ENCODE results near the gene SLC9A3.

SLC9A3 gene

DNA sequence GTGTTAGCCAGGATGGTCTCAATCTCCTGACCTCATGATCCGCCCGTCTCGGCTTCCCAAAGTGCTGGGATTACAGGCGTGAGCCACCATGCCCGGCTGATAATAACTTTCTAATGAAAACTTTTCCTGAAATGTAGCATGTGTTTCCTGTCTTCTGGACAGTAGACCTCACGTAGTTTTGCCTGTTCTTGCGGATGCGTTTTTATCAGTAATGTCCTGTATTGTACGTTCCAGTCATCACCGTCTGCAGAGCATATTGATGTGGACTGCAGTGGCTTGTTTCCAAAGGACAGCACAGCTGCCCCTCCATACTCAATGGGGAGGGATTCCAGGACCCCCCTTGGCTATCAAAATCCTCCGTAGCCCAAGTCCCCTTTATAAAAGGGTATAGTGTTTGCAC is 68.4 kb downstream of the SLC9A3 start:
- DNase-seq: no peak

DNA sequence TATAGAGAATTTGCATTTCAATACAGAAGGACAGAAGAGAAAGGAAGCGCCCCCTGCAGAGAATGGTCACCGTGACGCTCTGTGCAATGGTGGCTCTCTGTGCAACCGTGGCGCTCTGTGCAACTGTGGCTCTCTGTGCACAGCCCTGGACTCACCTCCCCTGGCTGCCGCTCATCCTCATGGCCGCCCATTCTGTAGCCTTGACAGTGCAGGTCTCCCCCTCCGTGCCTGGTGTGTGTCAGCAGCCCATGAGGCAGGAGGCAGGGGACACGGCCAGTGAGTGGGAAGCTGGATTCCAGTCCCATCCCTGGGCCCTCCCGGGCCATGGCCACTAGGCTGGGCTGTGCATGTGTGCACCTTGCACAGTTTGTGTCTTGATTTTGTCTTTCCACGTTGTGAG is 69.3 kb downstream of the SLC9A3 start:
- no peak for DNase-seq

DNA sequence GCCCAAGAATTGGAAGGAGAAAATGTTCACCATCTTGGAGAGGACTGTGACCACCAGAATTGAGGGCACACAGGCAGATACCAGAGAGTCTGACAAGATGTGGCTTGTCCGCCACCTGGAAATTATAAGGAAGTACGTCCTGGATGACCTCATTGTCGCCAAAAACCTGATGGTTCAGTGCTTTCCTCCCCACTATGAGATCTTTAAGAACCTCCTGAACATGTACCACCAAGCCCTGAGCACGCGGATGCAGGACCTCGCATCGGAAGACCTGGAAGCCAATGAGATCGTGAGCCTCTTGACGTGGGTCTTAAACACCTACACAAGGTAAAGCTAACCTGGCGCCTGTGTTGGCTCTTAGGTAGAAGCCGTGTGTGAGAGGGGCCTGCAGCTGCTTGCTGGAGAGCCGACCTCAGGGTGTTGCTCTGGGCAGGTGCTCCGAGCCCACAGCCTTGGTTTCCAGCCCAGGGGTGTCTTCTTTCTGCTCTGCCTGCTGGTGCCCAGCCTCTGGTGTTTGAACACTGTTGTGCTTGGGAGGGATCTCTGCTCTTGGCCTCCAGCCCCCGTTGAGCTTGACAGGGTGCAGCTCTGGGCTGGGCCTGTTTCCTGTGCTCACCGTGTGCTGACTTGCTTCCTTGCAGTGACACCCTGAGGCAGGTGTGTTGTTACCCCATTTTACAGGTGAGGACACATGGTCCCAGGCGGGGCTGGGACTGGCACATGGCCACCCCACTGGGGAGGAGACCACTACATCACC is 70.3 kb downstream of the SLC9A3 start:
- DNase-seq: no peak

DNA sequence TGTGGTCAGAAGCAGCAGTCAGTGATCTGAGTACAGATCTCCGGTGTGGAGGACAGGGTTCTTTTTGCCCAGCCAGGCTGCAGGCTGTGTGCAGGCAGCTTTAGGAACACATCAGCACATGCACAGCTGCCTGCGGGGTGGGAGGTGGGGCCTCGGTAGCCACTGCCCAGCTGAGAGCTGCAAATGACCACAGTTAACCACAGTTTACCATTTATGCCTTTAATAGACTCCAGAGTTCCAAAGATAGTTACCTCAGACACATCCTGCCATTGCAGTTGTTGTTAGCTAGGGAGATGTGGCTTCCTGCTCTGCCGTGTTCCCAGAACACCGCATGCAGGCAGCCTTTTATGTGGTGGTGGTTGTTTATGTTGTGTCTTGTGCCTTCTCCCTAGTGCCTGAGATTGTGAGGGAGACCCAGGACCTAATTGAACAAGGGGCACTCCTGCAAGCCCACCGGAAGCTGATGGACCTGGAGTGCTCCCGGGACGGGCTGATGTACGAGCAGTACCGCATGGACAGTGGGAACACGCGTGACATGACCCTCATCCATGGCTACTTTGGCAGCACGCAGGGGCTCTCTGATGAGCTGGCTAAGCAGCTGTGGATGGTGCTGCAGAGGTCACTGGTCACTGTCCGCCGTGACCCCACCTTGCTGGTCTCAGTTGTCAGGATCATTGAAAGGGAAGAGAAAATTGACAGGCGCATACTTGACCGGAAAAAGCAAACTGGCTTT is 71.1 kb downstream of the SLC9A3 start:
- no peak for DNase-seq

DNA sequence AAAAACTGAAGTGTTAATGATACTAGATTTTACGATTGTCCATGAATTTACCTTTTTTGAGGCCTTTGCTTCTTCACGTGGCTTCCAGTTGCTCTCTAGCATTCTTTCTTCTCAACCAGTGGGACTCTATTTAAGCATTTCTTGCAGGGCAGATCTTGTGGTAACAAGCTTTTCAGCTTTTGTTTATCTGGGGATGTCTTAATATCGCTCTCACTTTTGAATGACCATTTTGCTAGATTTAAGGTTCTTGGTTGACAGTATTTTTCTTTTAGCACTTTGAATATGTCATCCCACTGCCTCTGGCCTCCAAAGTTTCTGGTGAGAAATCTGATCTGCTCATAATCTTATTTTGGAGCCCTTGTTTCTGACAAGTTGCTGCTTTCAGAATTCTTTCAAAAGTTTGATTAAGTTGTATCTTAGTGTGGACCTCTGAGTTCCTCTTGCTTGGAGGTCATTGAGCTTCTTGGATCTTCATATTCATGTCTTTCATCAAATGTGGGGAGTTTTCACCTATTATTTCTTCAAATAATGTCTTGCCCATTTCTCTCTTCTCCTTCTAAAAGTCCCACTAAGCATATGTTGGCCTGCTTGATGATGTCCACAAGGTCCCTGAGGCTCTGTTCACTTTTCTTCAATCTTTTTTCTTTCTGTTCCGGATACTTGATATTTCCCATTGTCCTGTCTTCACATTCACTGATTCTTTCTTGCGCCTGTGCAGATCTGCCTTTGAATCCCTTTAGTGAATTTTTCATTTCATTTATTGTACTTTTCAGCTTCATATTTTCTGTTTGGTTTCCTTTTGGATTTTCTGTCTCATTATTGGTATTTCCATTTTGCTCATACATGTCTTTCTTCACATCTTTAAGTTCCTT is 72.4 kb downstream of the SLC9A3 start:
- DNase-seq: no peak

DNA sequence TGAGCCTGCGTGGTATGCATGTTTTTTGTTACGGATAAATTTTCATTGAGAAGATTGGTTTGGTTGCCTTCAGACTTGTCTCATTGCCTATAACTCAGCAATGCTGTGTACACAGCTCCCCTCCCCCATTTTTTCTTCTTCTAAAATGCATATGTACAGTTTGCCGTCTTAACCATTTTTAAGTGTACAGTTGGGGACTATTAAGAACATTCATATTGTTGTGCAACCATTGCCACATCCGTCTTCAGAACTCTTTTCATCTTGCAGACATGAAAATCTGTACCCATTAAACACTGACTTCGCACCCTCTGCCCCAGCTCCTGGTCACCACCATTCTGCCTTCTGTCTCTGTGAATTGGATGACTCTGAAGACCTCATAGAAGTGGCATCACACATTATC is 75.1 kb downstream of the SLC9A3 start:
- no peak for DNase-seq

DNA sequence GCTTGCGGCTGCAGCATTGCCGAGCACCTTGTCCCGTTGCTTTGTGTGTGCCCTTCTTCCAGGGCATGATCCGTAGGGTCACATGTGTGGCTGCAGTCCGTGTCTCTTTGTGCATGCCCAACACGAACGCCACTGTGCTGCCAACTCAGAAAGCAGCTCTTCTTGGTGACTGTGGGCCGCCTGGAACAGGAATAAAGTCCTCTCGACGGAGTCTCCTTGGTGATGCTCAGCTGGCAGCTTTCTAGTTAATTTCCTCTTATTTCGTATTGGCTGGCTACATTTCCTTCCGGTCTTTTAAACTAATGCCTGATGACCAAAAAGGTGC is 75.5 kb downstream of the SLC9A3 start:
- no peak for DNase-seq

DNA sequence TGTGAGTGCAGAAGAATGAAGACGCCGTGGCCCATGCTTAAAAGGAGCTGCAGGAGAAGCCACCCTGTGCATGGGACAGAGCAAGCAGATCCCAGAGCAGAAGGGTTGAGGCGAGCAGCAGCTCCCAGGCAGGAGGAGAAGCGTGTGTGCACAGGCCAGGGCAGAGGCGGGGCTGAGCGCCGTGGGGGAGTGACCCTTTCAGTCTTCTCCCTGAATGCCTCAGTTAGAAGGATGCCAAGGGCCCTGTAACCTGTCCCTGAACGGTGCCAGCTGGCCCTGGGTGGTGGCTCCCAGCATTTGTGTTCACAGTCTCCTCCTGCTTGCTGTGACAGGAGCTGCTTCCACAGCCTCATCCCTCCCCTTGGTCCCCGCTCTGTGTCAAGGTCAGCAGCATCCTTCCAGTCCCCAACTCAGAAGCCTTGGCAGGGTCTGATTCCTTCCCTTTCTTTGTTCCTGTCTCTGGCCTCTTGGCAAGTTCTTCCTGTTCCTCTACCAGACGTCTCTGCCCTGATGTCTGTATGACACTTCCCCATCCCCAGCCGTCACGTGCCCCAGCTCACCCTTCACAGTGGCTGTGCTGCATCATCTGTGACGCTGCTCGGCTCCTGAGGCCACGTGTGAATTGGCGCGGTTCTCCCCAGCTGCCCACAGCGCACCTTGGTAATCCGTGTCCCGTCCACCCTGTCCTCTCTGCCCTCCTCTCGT is 76.0 kb downstream of the SLC9A3 start:
- no peak for DNase-seq

DNA sequence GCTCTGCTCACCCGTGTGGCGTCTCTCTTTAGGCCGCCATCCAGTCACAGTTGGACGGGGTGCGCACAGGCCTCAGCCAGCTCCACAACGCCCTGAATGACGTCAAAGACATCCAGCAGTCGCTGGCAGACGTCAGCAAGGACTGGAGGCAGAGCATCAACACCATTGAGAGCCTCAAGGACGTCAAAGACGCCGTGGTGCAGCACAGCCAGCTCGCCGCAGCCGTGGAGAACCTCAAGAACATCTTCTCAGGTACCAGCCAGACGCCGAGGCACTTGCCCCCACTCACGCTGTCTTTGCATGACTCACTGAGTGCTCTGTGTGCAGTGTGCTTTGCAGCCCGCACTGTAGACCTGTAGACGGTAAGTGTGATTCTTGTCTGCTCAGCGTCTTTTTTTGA is 76.7 kb downstream of the SLC9A3 start:
- DNase-seq: no peak

DNA sequence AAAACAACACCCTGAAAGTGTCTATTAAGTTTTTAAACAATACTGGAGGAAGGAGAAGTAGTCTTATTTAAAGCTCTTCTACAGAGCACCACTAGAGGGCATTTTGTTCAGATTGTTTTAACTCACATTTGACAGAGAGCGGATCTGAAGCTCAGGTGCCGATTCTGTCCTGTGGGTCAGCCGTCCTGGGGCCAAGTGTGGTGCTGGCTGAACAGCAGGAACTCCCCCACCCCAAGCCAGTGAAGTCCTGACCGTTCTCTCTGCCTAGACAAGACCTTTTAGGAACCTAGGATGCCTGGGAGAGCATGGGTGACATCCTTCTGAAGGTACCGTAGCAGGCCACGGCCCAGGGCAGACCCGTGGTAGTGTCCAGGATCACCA is 77.4 kb downstream of the SLC9A3 start:
- DNase-seq: peak; percentile 49

DNA sequence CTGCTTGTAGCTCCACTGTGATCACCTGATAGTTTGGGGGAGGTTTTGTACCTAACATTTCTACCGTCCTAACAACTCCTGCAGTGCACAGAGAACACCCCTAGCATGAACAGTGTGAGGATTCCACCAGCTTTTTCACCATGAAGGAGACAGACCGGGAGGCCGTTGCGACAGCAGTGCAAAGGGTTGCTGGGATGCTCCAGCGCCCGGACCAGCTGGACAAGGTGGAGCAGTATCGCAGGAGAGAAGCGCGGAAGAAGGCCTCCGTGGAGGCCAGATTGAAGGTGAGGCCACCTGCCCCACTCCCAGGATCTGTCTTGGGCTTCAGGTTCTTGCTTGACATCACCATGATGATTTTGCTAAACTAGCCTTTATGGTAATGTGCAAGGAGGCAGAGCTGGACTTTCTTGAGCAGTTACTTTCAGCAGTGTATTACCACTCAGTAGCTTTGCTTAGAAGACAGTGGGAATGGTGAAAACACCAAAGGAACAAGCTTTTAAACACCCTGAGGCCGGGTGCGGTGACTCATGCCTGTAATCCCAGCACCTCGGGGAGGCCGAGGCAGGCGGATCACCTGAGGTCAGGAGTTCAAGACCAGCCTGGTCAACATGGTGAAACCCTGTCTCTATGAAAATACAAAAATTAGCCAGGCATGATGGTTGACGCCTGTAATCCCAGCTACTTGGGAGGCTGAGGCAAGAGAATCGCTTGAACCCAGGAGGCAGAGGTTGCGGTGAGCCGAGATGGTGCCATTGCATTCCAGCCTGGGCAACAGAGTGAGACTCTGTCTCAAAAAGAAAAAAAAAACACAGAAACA is 78.0 kb downstream of the SLC9A3 start:
- no peak for DNase-seq

DNA sequence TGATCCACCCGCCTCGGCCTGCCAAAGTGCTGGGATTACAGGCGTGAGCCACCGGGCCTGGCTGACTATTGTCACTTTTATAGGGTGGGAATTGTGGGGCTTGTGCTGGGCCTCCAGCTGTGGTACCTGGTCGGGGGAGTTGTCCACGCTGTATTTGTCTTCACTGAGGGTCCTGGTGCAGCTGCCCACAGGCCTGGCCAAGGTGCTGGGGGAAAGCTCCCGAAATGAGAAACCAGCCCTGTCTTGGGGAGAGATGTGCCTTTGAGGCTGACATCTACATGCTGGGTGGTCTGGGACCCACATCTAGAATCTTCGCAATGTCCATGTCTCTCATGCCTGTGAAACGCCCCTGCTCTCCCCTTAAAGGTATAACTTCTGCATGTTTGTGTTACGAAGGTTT is 78.7 kb downstream of the SLC9A3 start:
- no peak for DNase-seq

DNA sequence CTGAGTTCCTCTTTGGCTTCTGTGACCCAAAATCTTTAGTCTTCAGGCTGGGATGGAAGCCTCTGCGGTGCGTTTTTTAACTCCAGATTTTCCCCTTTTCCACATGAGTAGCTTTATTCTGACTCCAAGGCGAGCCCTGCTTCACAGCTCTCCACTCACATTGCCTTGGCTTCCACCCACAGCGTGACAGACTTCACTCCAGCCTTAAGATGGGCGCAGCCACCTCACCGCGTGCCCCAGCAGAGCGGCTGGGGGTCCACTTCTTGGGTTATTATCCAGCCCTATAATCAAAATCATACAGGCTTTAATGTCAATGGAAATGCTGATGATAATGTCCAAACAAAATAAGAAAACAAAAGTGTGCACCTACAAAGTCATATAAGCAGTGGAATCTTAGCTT is 80.0 kb downstream of the SLC9A3 start:
- DNase-seq: no peak

DNA sequence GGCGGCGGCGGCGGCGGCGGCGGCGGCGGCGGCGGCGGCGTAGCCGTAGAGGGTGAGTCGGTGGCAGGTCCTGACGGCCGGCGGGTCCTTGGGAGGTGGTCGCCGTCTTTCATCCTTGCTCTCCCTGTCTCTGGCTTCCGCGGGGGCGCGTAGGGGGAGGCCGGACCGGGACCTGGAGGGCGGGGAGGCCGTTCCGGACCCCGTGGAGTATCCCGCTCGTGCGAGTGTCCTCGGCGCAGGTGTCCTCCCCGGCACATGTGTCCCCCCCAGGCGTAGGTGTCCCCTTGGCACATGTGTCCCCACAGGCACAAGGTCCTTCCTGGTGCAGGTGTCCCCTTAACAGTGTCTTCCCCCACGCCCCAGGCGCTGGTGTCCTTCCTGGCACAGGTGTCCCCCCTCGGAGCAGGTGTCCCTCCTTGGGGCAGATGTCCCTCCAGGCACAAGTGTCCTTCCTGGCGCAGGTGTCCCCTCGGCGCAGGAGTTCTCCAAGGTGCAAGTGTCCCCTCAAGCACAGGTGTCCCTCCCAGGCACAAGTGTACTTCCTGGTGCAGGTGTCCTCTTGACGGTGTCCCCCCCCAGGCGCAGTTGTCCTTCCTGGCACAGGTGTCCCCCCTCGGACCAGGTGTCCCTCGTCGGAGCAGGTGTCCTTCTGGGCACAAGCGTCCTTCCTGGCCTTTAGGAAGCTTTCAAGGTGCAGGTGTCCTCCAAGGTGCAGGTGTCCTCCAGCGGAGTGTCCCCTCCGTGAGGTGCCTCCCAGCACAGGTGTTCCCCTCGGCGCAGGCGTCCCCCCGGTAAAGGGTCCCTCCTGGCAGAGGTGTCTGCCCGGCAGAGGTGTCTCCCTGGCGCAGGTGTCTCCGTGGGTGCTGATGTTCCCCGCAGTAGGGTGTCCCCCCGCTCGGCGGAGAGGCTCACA is 80.8 kb downstream of the SLC9A3 start:
- DNase-seq: no peak

DNA sequence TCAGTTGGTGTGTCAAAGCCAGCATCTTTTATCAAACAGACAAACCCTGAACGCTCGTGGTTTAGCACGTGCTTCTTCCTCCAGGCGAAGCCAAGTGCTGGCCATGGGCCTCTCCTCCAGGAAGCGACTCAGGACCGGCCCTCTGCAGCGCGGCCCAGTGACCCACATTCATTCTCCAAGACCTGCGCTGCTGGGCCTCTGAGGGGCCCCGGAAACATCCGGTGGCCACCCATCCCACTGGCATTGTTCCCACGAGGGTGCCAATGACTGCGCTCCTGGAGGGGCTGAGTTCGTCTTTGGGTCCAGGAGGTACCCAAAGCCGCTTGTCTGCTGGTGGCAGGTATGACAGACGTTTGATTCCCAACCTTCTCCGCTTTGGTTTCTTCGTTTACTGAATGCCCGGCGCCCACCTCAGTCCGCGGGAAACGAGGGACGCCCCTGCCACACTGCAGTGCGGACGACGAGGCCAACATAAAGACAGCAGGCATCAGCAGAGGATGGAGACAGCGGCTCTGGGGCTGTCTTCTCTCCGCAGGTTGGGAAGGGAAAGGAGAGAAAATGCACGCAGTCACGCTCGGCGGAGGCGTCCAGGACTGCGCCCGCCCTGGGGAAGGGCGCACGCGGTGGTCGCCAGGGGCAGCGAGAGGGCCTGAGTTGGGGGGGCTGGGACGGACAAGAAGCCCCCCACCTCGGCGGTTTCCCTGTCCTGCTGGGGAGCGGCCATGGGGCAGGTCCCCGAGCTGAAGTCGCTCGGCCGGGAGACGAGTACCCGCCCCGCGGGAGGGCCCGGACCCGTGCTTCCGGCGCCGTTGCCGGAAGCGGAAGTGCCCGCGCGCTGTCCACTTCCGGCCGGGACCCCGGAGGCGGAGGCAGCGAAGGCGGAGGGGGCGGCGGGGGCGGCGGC is 81.7 kb downstream of the SLC9A3 start, which contains the start of gene EXOC3:
EXOC3 (plus strand) TSS at position 842 of the 904 bp plus-strand sequence. CDS start 3,030 bp downstream, outside the sequence.
- DNase-seq: no peak

DNA sequence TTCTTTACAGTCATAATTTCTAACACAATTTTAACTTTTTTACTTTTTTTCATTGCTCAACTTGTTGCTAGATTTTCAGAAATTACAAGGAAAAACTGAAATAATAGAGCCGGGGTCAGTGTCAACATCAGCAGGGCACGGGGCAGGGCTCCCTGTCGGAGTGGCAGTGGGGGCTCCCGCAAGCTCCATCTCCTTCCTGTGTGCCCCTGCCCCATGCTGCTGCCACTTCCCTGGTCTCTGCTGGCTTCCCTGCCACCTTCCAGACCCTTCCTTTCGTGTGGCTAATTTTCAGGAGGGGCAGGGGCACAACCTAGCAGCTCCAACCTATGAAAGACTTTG is 82.3 kb downstream of the SLC9A3 start:
- no peak for DNase-seq

DNA sequence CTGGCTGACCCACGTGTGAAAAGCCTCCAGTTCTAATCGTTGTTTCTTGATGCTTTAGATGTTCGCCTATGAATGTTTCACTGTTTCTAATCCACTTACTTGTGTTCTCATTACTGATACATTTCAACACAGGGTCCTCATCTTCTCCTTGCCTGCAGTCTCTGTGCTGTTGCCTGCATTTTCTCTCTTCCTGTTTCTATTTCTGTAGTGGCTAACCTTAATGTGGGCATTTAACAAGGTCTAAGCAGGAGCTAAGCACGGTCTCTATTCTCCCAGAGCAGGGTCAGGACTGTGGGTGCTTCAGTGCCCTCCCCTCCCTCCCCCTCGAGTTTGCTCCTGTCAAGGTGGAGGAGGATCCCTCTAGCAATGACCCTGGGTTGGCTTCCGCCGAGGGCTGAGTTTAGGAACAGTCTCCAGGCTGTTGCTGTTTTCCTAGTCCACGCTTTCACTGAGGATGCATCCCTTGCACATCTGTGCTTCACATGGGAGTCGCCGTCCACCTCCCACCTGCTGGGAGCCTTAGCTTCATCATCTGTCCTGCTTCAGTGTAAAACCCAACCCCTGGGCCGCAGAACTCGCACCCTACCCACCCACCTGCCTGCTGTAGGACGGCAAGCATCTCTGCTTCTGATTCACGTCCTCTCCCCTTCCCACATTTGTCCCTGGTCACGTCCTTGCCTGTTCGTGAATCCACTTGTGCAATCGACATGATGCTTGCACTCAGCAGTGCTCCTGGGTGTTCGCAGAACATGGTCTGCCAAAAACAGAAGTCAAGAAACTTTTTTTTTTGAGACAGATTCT is 83.6 kb downstream of the SLC9A3 start:
- DNase-seq: no peak

DNA sequence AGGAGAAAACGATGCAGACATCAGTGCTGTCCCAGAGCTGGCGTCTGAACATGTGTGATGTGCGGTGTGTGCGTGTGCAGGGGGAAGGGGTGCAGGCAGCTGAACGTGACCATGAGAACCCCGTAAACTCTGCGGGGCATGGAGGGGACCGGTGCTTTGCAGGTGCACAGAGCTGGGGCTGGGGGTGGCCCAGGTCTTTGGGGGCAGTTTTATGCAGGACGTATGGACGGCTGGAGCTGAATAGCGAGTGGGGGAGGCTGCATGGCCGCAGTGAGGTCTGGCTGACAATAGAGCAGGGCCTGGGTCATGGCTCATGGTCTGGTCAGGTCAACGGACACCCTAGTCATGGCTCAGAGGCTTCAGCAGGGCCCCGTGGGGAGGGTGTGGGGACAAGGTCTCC is 84.6 kb downstream of the SLC9A3 start:
- DNase-seq: no peak

DNA sequence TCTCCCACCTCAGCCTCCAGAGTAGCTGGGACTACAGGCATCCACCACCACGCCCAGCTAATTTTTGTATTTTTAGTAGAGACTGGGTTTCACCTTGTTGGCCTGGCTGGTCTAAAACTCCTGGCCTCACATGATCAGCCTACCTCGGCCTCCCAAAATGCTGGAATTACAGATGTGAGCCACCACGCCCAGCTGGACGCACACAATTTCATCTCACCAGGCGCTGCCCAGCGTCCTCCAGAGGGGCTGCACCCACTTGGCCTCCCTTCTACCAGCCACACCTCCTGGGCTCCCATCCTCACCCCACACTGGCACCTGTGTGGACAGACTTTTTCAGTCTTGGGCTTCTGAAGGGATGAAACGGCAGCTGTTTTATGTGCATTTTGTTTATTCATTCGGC is 85.1 kb downstream of the SLC9A3 start:
- DNase-seq: no peak

All from kidney glomerular epithelial cell (primary cell).